GM23338 (cell line): ENCODE data around the gene CNNM4.

Experiments used
- CREB1 ChIP-seq: fragments of 250-450 bp; sonication (Bioruptor Pico); IDR thresholded peaks from 2 replicates; pipeline ENCODE4 v1.5.0; 2020; ENCODE audit warnings: low read depth, mild to moderate bottlenecking, moderate library complexity
- CTCF ChIP-seq, 2 experiments: fragments of 200-600 bp in 1 of 2; sonication (generic) in 1 of 2; conservative IDR thresholded peaks; 2 replicates each; pipeline versions ENCODE4 v1.5.1 to v1.6.1; 2016 to 2017; ENCODE audit warnings: antibody characterized with exemption in 2 of 2, low read depth in 2 of 2, mild to moderate bottlenecking in 2 of 2, moderate library complexity in 1 of 2
- JUNB ChIP-seq: IDR thresholded peaks from one replicate; pipeline ENCODE4 v1.6.1; 2016; ENCODE audit warnings: antibody characterized with exemption; ENCODE audit not compliant: unreplicated experiment
- TF ChIP-seq, protein P1 (sequence below): IDR thresholded peaks from 2 replicates; pipeline ENCODE4 v1.6.1; 2016; ENCODE audit warnings: antibody characterized with exemption

GRCh38 chr2:96826546-96827278 lies 66.0 kb downstream of the CNNM4 start:
- TF ChIP-seq JUNB (no peak), CTCF (conservative IDR thresholded peaks at IDR 0.05; ENCODE audit: low read depth in 2 of 2) (no peak), CREB1 (CRISPR knock-in tag) (no peak)
- TF ChIP-seq, protein P1, sequence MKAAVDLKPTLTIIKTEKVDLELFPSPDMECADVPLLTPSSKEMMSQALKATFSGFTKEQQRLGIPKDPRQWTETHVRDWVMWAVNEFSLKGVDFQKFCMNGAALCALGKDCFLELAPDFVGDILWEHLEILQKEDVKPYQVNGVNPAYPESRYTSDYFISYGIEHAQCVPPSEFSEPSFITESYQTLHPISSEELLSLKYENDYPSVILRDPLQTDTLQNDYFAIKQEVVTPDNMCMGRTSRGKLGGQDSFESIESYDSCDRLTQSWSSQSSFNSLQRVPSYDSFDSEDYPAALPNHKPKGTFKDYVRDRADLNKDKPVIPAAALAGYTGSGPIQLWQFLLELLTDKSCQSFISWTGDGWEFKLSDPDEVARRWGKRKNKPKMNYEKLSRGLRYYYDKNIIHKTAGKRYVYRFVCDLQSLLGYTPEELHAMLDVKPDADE: no peak
